GM21390 (cell line): ENCODE data around the gene PTPRN2.

Experiments used
- ATAC-seq: cut with Tn5 transposase; IDR thresholded peaks from one replicate; pipeline ENCODE4 v1.9.1; 2021; ENCODE audit not compliant: unreplicated experiment

Gene PTPRN2

GRCh38 chr7:157547611-157548010, 1040.0 kb downstream of the PTPRN2 start:
- no peak for ATAC-seq

GRCh38 chr7:157547102-157547501, 1040.5 kb downstream of the PTPRN2 start:
- no peak for ATAC-seq

GRCh38 chr7:157545681-157546060, 1042.0 kb downstream of the PTPRN2 start:
- no peak for ATAC-seq

GRCh38 chr7:157544980-157545680, 1042.5 kb downstream of the PTPRN2 start:
- ATAC-seq, result no peak

- no peak for ATAC-seq
Measured at GRCh38 chr7:157544226-157544625, 1043.4 kb downstream of the PTPRN2 start.

GRCh38 chr7:157543791-157544190, 1043.8 kb downstream of the PTPRN2 start:
- no peak for ATAC-seq

- no peak for ATAC-seq
Measured at GRCh38 chr7:157543276-157543675, 1044.3 kb downstream of the PTPRN2 start.

- ATAC-seq, result no peak
Measured at GRCh38 chr7:157542068-157543021, 1045.3 kb downstream of the PTPRN2 start.

GRCh38 chr7:157541295-157542067, 1046.1 kb downstream of the PTPRN2 start:
- ATAC-seq, result no peak

- ATAC-seq, result no peak
Measured at GRCh38 chr7:157540606-157541294, 1046.9 kb downstream of the PTPRN2 start.

- no peak for ATAC-seq
Measured at GRCh38 chr7:157540020-157540419, 1047.6 kb downstream of the PTPRN2 start.

GRCh38 chr7:157539521-157539920, 1048.1 kb downstream of the PTPRN2 start:
- ATAC-seq, result no peak

GRCh38 chr7:157538735-157539134, 1048.9 kb downstream of the PTPRN2 start:
- ATAC-seq, result no peak

GRCh38 chr7:157538321-157538720, 1049.3 kb downstream of the PTPRN2 start:
- ATAC-seq, result no peak

- ATAC-seq, result no peak
Measured at GRCh38 chr7:157537056-157537455, 1050.6 kb downstream of the PTPRN2 start.

GRCh38 chr7:157532068-157532467, 1055.6 kb downstream of the PTPRN2 start:
- ATAC-seq, result no peak

- ATAC-seq, result no peak
Measured at GRCh38 chr7:157529768-157530560, 1057.7 kb downstream of the PTPRN2 start.

GRCh38 chr7:157528785-157529341, 1058.8 kb downstream of the PTPRN2 start:
- no peak for ATAC-seq

GRCh38 chr7:157527686-157528085, 1059.9 kb downstream of the PTPRN2 start:
- ATAC-seq, result no peak
